ENCODE data around the gene SPATC1L. TPM values are rescaled to one million over a fixed set of nuclear protein-coding genes. Genes with fewer than 3 reads are reported as not detected.

Gene SPATC1L
- total RNA-seq, 3 donors from 2014 or later, result 6.8 to 17.5 (median 10.6) TPM

- no peak for DNase-seq
- H3K9me3 Mint-ChIP-seq, result no peaks in the 10 kb centered on the region
- H3K36me3 Mint-ChIP-seq (ENCODE audit: insufficient read depth), result no peaks in the 10 kb centered on the region
- H3K27me3 Mint-ChIP-seq (ENCODE audit: low read depth), result peaks cover 1% of the 10 kb centered on the region
- H3K4me3 Mint-ChIP-seq, result no peak overlapping the region
- H3K4me1 Mint-ChIP-seq (ENCODE audit: low read depth), result no peaks in the 10 kb centered on the region
- no peak for ATAC-seq
Measured at GRCh38 chr21:46158666-46159300, 25.5 kb downstream of the SPATC1L start.

GRCh38 chr21:46157987-46158451 lies 26.2 kb downstream of the SPATC1L start:
- no peak for DNase-seq
- H3K36me3 Mint-ChIP-seq (ENCODE audit: insufficient read depth), result no peaks in the 10 kb centered on the region

GRCh38 chr21:46157396-46157986 lies 26.8 kb downstream of the SPATC1L start:
- Mint-ChIP-seq H3K27me3 (ENCODE audit: low read depth) (peaks cover under 1% of the 10 kb centered on the region), H3K9me3 (no peaks in the 10 kb centered on the region), H3K4me1 (ENCODE audit: low read depth) (no peaks in the 10 kb centered on the region), H3K4me3 (no peak overlapping the region), H3K36me3 (ENCODE audit: insufficient read depth) (no peaks in the 10 kb centered on the region)
- ATAC-seq, result no peak
- DNase-seq, result no peak

More at GRCh38 chr21:46157987-46158451, 26.2 kb downstream of the SPATC1L start:
- no peak for ATAC-seq
- Mint-ChIP-seq H3K27me3 (ENCODE audit: low read depth) (peaks cover 1% of the 10 kb centered on the region), H3K4me1 (ENCODE audit: low read depth) (no peaks in the 10 kb centered on the region), H3K9me3 (no peaks in the 10 kb centered on the region), H3K4me3 (no peak overlapping the region)

GRCh38 chr21:46156678-46157077 lies 27.6 kb downstream of the SPATC1L start:
- Mint-ChIP-seq H3K4me1 (ENCODE audit: low read depth) (no peaks in the 10 kb centered on the region), H3K27me3 (ENCODE audit: low read depth) (no peaks in the 10 kb centered on the region), H3K36me3 (ENCODE audit: insufficient read depth) (no peaks in the 10 kb centered on the region), H3K9me3 (no peaks in the 10 kb centered on the region), H3K4me3 (no peak overlapping the region)
- DNase-seq (no peak), ATAC-seq (no peak)

- DNase-seq (no peak), ATAC-seq (no peak)
- Mint-ChIP-seq H3K9me3 (no peaks in the 10 kb centered on the region), H3K4me1 (ENCODE audit: low read depth) (no peaks in the 10 kb centered on the region), H3K27me3 (ENCODE audit: low read depth) (no peaks in the 10 kb centered on the region), H3K36me3 (ENCODE audit: insufficient read depth) (no peaks in the 10 kb centered on the region), H3K4me3 (no peak overlapping the region)
Measured at GRCh38 chr21:46156378-46156645, 27.9 kb downstream of the SPATC1L start.

- H3K27me3 Mint-ChIP-seq (ENCODE audit: low read depth), result no peaks in the 10 kb centered on the region
Measured at GRCh38 chr21:46155514-46156377, 28.5 kb downstream of the SPATC1L start, which contains the start of gene FTCD. Gene FTCD, minus strand, starts transcription at chr21:46155579. Its CDS starts 56 bp downstream, at chr21:46155523.

GRCh38 chr21:46154955-46155513 lies 29.2 kb downstream of the SPATC1L start:
- no peaks in the 10 kb centered on the region for H3K9me3 Mint-ChIP-seq
- DNase-seq (no peak), ATAC-seq (no peak)
- no peaks in the 10 kb centered on the region for H3K36me3 Mint-ChIP-seq (ENCODE audit: insufficient read depth)
- H3K4me1 Mint-ChIP-seq (ENCODE audit: low read depth), result no peaks in the 10 kb centered on the region
- no peak overlapping the region for H3K4me3 Mint-ChIP-seq
- no peaks in the 10 kb centered on the region for H3K27me3 Mint-ChIP-seq (ENCODE audit: low read depth)

More at GRCh38 chr21:46155514-46156377, 28.5 kb downstream of the SPATC1L start, which contains the start of gene FTCD:
- ATAC-seq (no peak), DNase-seq (no peak)
- no peaks in the 10 kb centered on the region for H3K4me1 Mint-ChIP-seq (ENCODE audit: low read depth)
- H3K9me3 Mint-ChIP-seq, result no peaks in the 10 kb centered on the region
- H3K4me3 Mint-ChIP-seq, result no peak within 1 kb of the TSS
- no peaks in the 10 kb centered on the region for H3K36me3 Mint-ChIP-seq (ENCODE audit: insufficient read depth)

GRCh38 chr21:46154155-46154954 lies 29.9 kb downstream of the SPATC1L start:
- no peaks in the 10 kb centered on the region for H3K9me3 Mint-ChIP-seq
- no peaks in the 10 kb centered on the region for H3K36me3 Mint-ChIP-seq (ENCODE audit: insufficient read depth)
- DNase-seq (no peak), ATAC-seq (no peak)
- H3K4me1 Mint-ChIP-seq (ENCODE audit: low read depth), result no peaks in the 10 kb centered on the region
- H3K27me3 Mint-ChIP-seq (ENCODE audit: low read depth), result no peaks in the 10 kb centered on the region
- no peak overlapping the region for H3K4me3 Mint-ChIP-seq

GRCh38 chr21:46153247-46154154 lies 30.8 kb downstream of the SPATC1L start:
- DNase-seq (no peak), ATAC-seq (peak in 1 of 2 donors; percentile 60)
- Mint-ChIP-seq H3K4me1 (ENCODE audit: low read depth) (no peaks in the 10 kb centered on the region), H3K27me3 (ENCODE audit: low read depth) (no peaks in the 10 kb centered on the region), H3K4me3 (no peak overlapping the region), H3K9me3 (no peaks in the 10 kb centered on the region), H3K36me3 (ENCODE audit: insufficient read depth) (no peaks in the 10 kb centered on the region)

GRCh38 chr21:46152927-46153246 lies 31.4 kb downstream of the SPATC1L start:
- Mint-ChIP-seq H3K4me1 (ENCODE audit: low read depth) (no peaks in the 10 kb centered on the region), H3K9me3 (no peaks in the 10 kb centered on the region), H3K27me3 (ENCODE audit: low read depth) (no peaks in the 10 kb centered on the region), H3K36me3 (ENCODE audit: insufficient read depth) (no peaks in the 10 kb centered on the region), H3K4me3 (no peak overlapping the region)
- ATAC-seq, result peak in 1 of 2 donors; percentile 20
- no peak for DNase-seq

- ATAC-seq (no peak), DNase-seq (no peak)
- Mint-ChIP-seq H3K27me3 (ENCODE audit: low read depth) (no peaks in the 10 kb centered on the region), H3K36me3 (ENCODE audit: insufficient read depth) (no peaks in the 10 kb centered on the region), H3K4me3 (no peak overlapping the region), H3K9me3 (no peaks in the 10 kb centered on the region), H3K4me1 (ENCODE audit: low read depth) (no peaks in the 10 kb centered on the region)
Measured at GRCh38 chr21:46151989-46152926, 32.0 kb downstream of the SPATC1L start.

- no peaks in the 10 kb centered on the region for H3K36me3 Mint-ChIP-seq (ENCODE audit: insufficient read depth)
- ATAC-seq (no peak), DNase-seq (peak; percentile 4)
- H3K4me3 Mint-ChIP-seq, result no peak overlapping the region
- no peaks in the 10 kb centered on the region for H3K4me1 Mint-ChIP-seq (ENCODE audit: low read depth)
- H3K9me3 Mint-ChIP-seq, result no peaks in the 10 kb centered on the region
- H3K27me3 Mint-ChIP-seq (ENCODE audit: low read depth), result no peaks in the 10 kb centered on the region
Measured at GRCh38 chr21:46151261-46151988, 32.8 kb downstream of the SPATC1L start.
